Nucleus accumbens (tissue), 56 donors: ENCODE data around the gene TMEM156.
"Not testable (repeated sequence)": the region's sequence is repeated elsewhere in the genome, so short reads cannot be mapped to it uniquely, and the experiment has no call there.

ENCODE experiments used
- DNase-seq, 56 donors: peaks; one replicate each; lab custom pipeline; 2025; lab: John Stamatoyannopoulos, UW

TMEM156 gene

GRCh38 chr4:39044364-39044955 lies 12.3 kb upstream of the TMEM156 start:
- peak in 55 of 56 donors; percentile 49 to 92 (median 83) for DNase-seq

GRCh38 chr4:39043861-39044363 lies 11.7 kb upstream of the TMEM156 start:
- no peak for DNase-seq

GRCh38 chr4:39043058-39043860 lies 11.1 kb upstream of the TMEM156 start:
- peak in 1 of 56 donors; percentile 23 for DNase-seq

- DNase-seq = peak in 17 of 56 donors; percentile 6 to 51 (median 18)
Observed at GRCh38 chr4:39042366-39042765, 10.2 kb upstream of the TMEM156 start.

- no peak for DNase-seq
Observed at GRCh38 chr4:39039108-39039507, 6.9 kb upstream of the TMEM156 start.

- DNase-seq = no peak
Observed at GRCh38 chr4:39037941-39038340, 5.7 kb upstream of the TMEM156 start.

GRCh38 chr4:39037491-39037825 lies 5.2 kb upstream of the TMEM156 start:
- no peak for DNase-seq

- no peak for DNase-seq
Observed at GRCh38 chr4:39036172-39036571, 4.0 kb upstream of the TMEM156 start.

- not testable (repeated sequence) for DNase-seq
Observed at GRCh38 chr4:39031590-39032020, 604 bp downstream of the TMEM156 start.

- no peak for DNase-seq
Observed at GRCh38 chr4:39030725-39031124, 1.5 kb downstream of the TMEM156 start.

GRCh38 chr4:39029752-39030694 lies 2.2 kb downstream of the TMEM156 start:
- no peak for DNase-seq

GRCh38 chr4:39026096-39026495 lies 6.1 kb downstream of the TMEM156 start:
- no peak for DNase-seq

GRCh38 chr4:39025552-39026085 lies 6.6 kb downstream of the TMEM156 start:
- DNase-seq = no peak

GRCh38 chr4:39024311-39024865 lies 7.8 kb downstream of the TMEM156 start:
- no peak for DNase-seq

GRCh38 chr4:39023059-39023458 lies 9.2 kb downstream of the TMEM156 start:
- no peak for DNase-seq

- no peak for DNase-seq
Observed at GRCh38 chr4:39022241-39022640, 10.0 kb downstream of the TMEM156 start.

GRCh38 chr4:39021631-39022030 lies 10.6 kb downstream of the TMEM156 start:
- no peak for DNase-seq

- DNase-seq = no peak
Observed at GRCh38 chr4:39020130-39020529, 12.1 kb downstream of the TMEM156 start.

- DNase-seq = no peak
Observed at GRCh38 chr4:39014028-39014427, 18.2 kb downstream of the TMEM156 start.

GRCh38 chr4:39004758-39005157 lies 27.5 kb downstream of the TMEM156 start:
- DNase-seq = no peak
